Effector CD8-positive, alpha-beta T cell (primary cell): ENCODE measurements around the gene GNAS-AS1.

ENCODE experiments used
- DNase-seq: peaks from one replicate; lab custom pipeline; 2025; lab: John Stamatoyannopoulos, UW

The GNAS-AS1 gene

DNA sequence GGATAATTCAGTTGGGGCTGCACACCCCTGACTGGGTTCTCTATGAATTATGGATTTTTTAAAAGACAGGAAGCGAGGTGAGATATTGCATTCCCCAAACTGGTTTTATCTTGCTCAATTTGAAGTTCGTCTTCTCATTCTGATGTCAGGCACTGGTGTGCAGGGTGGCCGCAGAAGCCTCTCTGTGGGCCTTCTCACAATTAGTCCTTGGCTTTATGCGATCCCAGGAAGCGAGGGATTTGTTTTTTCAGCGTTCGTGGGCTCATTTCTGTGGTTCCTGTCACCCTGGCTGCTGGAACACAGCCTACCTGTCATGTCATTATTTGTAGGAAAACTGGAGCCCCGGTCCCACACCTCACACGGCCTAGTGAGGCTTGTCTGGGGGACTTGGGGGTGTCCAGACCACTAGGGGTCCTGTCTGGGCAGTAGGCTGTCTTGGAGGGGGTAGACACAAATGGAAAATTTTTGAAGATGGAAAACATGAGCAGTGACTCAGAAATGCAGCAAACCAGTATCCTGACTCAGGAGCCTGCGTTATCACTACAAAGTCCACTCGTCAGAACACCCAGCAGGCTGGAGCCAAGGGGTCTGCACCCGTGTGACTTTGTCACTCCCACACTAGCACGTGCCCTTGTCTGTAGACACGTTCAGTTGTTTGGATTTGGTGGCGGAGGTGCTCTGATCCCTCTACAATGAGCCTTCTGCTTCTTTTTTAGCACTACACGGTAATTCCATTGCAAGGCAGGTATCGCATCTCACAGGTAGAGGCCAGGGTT, 42.2 kb downstream of the GNAS-AS1 start:
- DNase-seq, result no peak

GRCh38 chr20:58807801-58808200, 42.9 kb downstream of the GNAS-AS1 start:
- no peak for DNase-seq

GRCh38 chr20:58803533-58803932, 47.2 kb downstream of the GNAS-AS1 start:
- no peak for DNase-seq

- DNase-seq, result no peak
Measured at GRCh38 chr20:58802061-58802460, 48.6 kb downstream of the GNAS-AS1 start.

DNA sequence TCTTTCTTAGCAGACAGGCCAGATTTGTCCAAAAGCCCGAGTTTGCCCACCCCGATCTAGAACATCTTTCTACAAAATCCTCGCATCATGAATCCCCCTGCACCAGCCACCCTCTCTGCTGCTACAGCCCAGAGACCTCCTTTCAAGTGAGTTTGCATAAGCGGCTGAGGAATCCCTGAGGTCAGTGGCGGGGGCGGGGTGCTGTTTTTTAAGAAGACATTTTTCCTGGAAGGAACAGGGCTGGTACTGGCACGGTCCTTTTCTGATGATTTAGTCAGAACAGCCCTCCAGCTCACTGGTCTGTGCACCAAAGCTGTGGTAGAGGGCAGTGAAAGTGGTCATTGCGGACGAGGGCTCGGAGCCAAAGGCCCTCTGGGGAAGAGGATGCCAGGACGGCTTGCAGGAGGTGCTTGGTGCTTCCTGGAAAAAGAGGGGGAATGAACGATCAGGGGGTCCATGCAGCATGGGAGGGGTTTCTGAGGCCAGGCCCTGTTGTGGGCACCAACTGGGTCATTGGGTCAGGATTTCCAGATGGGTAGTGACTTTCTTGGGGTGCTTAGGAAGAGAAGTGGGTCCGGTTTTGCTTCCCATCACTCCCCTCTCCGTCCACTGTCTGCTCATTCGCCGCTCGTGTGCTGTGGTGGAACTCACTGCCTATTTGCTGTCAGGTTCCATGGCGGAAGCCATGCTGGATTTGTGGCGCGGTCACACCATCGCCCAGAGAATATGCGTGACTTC, 50.4 kb downstream of the GNAS-AS1 start:
- no peak for DNase-seq

DNA sequence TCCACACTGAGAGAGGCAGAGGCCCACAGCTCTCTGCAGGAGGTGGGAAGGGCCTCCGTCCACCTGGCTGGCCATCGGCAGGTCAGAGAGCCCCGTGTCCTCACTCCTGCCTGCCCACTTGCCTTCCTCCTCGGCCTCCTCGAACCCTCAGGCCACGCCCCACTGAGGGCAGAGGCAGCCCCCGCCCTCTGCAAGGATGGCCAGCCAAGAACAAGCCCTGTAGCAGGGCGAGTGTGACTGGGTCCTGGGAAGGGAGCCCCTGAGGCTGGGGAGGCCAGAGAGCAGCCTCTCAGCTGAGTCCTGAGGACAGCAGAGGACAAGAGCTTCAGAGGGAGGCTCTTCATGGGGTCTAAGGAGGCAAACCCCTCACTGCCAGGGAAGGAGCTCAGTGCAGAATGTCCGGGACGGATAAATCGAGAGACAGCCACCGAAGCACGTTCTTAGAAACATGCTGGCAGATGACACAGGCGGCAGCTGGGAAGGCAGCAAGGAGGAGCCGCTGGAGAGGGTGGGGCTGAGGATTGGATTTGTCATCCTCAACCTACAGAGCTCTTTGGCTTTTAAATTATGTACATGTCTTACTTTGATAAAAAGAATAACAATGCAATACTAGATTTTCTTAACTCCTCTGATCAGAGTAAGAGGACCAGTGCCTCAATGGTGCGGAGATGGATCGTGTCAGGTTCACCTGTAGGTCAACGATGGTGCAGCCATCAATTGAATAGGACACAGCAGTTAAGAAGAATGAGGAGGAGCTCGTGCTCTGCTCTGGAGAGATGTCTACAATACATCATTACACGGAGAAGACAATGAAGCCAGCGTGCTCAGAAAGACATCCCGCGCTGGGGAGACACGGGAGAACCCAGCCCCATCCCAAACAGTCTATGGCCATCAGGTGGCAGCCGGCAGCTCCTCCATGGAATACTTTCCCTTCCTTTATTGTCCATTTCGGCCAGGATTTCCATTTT, 53.0 kb downstream of the GNAS-AS1 start:
- no peak for DNase-seq

GRCh38 chr20:58795923-58796245, 54.8 kb downstream of the GNAS-AS1 start:
- no peak for DNase-seq

GRCh38 chr20:58795181-58795922, 55.4 kb downstream of the GNAS-AS1 start:
- no peak for DNase-seq

- DNase-seq, result no peak
Measured at GRCh38 chr20:58794510-58795180, 56.1 kb downstream of the GNAS-AS1 start.

- DNase-seq, result no peak
Measured at GRCh38 chr20:58793512-58794420, 56.9 kb downstream of the GNAS-AS1 start.

- DNase-seq, result no peak
Measured at GRCh38 chr20:58792426-58792825, 58.3 kb downstream of the GNAS-AS1 start.

DNA sequence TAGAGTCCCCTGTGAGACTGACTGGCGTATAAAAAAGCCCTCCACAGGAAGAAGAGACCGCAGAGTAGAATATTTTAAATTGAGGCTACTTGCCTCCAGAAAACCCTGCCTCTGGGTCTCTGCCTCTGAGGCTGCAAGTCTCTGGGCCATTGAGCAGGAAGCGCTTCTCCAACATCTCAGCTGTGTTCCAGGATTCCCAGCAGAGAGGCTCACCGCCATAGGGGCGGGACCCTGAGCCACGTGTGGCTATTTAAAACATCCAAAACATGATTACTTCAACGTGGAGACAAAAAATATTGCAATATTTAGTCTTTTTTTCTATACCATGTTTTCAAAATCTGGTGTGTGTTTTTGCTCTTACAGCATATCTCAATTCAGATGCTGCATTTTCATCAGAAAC, 59.4 kb downstream of the GNAS-AS1 start:
- no peak for DNase-seq

GRCh38 chr20:58790454-58790853, 60.2 kb downstream of the GNAS-AS1 start:
- DNase-seq, result no peak

DNA sequence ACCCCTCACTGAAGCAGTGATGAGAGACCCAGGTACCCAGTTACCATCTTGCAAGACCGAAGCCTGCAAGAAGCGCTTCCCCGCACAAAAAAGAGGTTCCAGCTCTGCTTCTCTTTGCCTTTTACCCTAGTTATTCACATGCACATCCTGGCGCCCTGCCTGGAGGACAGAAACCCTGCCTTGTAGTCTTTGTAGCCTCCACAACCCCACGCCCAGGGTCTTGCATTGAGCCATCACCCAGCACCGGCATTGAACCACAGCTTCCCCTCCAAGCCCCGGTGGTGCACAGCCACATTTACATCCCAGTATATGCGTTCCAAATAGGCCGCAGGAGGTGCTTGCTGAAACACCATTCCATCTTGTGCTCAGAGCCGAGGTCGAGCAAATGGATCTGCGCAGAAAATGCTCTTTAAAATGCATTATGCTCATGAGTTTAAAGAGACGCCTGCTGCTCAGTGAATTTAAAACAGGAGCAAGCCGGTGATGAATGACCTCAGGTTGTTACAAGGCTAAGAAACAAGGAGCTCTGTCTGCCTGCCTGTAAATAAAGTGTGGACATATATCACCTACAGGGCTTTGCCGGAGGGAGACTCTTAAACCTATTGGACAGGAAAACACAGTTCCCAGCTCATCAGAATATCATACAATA, 61.7 kb downstream of the GNAS-AS1 start:
- no peak for DNase-seq

GRCh38 chr20:58787211-58788005, 63.3 kb downstream of the GNAS-AS1 start:
- no peak for DNase-seq

DNA sequence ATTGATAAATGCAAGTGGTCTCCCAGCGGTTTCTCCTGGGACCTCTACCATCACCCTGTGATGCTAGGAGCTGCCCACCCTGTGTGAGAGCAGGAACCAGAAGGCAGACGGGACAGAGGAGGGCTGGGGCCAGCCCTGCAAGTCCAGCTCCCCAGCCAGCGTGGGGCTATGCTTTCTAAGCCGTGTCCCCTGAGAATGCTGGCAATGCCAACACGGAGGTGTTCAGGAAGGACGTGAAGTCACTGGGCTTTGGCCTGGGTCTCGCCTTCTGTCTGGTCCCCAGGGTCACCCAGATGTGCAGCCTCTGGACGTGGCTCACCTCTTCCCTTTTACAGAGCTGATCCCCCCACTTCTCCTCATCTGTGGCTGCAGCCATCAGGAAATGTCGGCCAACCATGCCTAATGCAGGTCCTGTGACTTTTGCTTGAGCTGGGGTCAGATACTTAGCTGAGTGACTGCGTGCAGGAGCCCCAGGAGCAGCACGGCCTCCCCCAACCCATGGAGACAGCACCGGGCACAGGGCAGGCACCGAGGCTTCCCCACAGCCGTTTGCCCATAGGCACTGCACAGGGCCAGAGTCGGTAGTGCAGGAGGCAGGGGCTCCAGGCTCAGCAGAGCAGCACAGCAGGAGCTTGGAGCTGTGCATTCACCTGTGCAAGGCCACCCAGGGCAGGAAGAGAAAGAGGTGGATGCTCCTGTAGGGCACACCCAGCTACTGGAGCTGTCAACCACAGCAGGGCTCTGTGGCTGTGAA, 66.2 kb downstream of the GNAS-AS1 start:
- DNase-seq, result no peak

GRCh38 chr20:58783511-58784011, 67.1 kb downstream of the GNAS-AS1 start:
- DNase-seq, result no peak

GRCh38 chr20:58781138-58781537, 69.6 kb downstream of the GNAS-AS1 start:
- DNase-seq, result no peak
